Activated naive CD8-positive, alpha-beta T cell treated with anti-CD3 and anti-CD28 coated beads, Interleukin-2, amount 10 ng/mL, durations not matched to agents 7 days and 5 days (primary cell): ENCODE data around the gene VWF. TPM values are rescaled to one million over a fixed set of nuclear protein-coding genes. Genes with fewer than 3 reads are reported as not detected.
A peak's percentile ranks its signal among the peaks of the same experiment; 100 is the strongest.
"Not testable (repeated sequence)": the region's sequence is repeated elsewhere in the genome, so short reads cannot be mapped to it uniquely, and the experiment has no call there.

ENCODE experiments used
- ATAC-seq: fragments of 150-1000 bp; cut with Tn5 transposase; one replicate; pipeline ENCODE4 v1.10.0; 2021; ENCODE audit warnings: low read depth, moderate library complexity
- POLR2A ChIA-PET: fragments of 350-600 bp; sonication (Branson Sonifier 250); formaldehyde crosslinking; loops from one replicate; lab custom pipeline; 2021; ENCODE audit warnings: antibody characterized with exemption; lab: Charles Lee
- DNase-seq: peaks from one replicate; pipeline ENCODE4 v3.0.0; 2021
- H3K27ac Mint-ChIP-seq: one replicate; pipeline ENCODE4 v1.8.0; 2022; ENCODE audit warnings: mild to moderate bottlenecking, mixed read lengths
- H3K27me3 Mint-ChIP-seq: one replicate; pipeline ENCODE4 v1.8.0; 2022; ENCODE audit warnings: mild to moderate bottlenecking, moderate library complexity, mixed read lengths
- H3K36me3 Mint-ChIP-seq: one replicate; pipeline ENCODE4 v1.8.0; 2021; ENCODE audit warnings: mild to moderate bottlenecking, mixed read lengths
- H3K4me1 Mint-ChIP-seq: one replicate; pipeline ENCODE4 v1.8.0; 2021; ENCODE audit warnings: mixed read lengths
- H3K4me3 Mint-ChIP-seq: one replicate; pipeline ENCODE4 v1.8.0; 2022; ENCODE audit warnings: mild to moderate bottlenecking, moderate library complexity, mixed read lengths
- H3K9me3 Mint-ChIP-seq: one replicate; pipeline ENCODE4 v1.8.0; 2021; ENCODE audit warnings: mixed read lengths
- total RNA-seq, 2 experiments: library from RNA; stranded (reverse); gene quantifications; one replicate each; pipeline ENCODE4 v1.2.3, GENCODE V29; 2021

VWF gene
- total RNA-seq, 2 experiments from 2014 or later = 0.23 to 0.44 TPM

DNA sequence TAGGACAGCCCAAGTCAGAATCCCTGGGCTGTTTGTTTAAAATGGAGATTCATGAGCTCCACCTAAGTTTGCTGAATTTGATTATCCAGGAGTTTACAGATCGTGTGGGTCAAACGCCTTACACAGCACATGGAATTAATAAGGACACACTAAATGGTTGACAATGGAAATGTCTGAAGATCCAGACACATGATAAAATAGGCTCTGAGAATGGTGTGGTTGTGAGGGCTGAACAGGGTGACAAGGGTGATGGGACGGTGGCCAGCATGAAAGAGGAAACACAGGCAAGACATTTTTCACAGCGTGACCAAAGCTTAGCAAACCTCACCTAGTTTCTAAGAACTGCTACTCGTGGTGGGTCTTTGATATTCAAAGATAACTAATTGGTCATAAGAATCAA, 12.5 kb downstream of the VWF start:
- no peaks in the 10 kb centered on the region for H3K27me3 Mint-ChIP-seq
- peaks cover 6% of the 10 kb centered on the region for H3K4me1 Mint-ChIP-seq
- POLR2A ChIA-PET = no interaction called here
- peaks cover 2% of the 10 kb centered on the region for H3K9me3 Mint-ChIP-seq
- ATAC-seq = no peak
- no peak overlapping the region for H3K27ac Mint-ChIP-seq
- H3K36me3 Mint-ChIP-seq = peaks cover 1% of the 10 kb centered on the region
- H3K4me3 Mint-ChIP-seq = no peak overlapping the region
- no peak for DNase-seq

DNA sequence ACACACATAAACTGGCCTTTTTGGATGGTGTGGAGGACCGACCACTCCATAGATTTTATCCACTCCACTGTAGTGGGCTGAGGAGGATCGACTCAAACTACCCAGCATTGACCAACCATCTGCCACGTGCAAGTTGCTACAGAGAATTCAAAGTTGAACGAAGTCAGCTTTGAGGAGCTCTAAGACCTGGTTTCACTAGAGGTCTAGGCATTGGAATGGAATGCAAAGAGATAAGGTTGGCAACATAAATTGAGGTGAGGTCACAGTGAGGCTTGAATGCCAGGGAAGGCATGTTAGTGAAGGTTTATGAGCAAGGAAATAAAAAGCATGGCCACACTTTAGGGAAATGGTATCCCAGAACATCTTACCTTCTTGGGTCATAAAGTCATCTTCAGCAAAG, 14.5 kb downstream of the VWF start:
- Mint-ChIP-seq H3K4me3 (no peak overlapping the region), H3K4me1 (peaks cover 2% of the 10 kb centered on the region), H3K27ac (no peak overlapping the region), H3K36me3 (peaks cover 1% of the 10 kb centered on the region), H3K27me3 (no peaks in the 10 kb centered on the region), H3K9me3 (peaks cover 2% of the 10 kb centered on the region)
- no peak for ATAC-seq
- DNase-seq = no peak
- POLR2A ChIA-PET = no interaction called here

DNA sequence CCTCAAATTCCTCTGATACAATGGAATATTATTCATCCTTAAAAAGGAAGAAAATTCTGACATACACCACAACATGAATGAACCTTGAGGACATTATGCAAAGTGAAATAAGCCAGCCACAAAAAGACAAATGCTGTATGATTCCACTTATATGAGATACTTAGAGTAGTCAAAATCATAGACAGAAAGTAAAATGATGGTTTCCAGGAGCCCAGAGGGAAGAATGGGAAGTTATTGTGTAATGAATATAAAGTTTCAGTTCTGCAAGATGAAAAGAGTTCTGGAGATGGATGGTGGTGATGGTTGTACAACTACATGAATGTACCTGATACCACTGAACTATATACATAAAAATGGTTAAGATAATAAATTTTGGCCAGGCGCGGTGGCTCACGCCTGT, 18.3 kb downstream of the VWF start:
- H3K4me3 Mint-ChIP-seq = no peak overlapping the region
- no peaks in the 10 kb centered on the region for H3K27me3 Mint-ChIP-seq
- H3K9me3 Mint-ChIP-seq = peaks cover 2% of the 10 kb centered on the region
- POLR2A ChIA-PET = no interaction called here
- H3K27ac Mint-ChIP-seq = no peak overlapping the region
- no peak for DNase-seq
- H3K4me1 Mint-ChIP-seq = peaks cover 3% of the 10 kb centered on the region
- no peak for ATAC-seq
- H3K36me3 Mint-ChIP-seq = peaks cover 1% of the 10 kb centered on the region

DNA sequence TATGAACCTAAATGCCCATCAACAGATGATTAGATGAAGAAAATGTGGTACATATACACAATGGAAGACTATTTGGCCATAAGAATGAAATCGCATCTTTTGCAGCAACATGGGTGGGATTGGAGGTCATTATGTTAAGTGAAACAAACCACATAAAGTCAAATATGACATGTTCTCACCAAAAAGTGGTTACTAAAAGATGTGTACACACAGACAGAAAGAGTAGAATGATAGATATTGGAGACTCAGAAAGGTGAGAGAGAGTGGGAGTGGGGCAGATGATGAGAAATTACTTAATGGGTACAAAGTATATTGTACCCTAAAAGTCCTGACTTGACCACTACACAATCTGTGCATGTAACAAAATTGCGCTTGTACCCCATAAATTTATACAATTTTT, 19.6 kb downstream of the VWF start:
- Mint-ChIP-seq H3K4me3 (no peak overlapping the region), H3K9me3 (peaks cover 2% of the 10 kb centered on the region)
- DNase-seq = no peak

DNA sequence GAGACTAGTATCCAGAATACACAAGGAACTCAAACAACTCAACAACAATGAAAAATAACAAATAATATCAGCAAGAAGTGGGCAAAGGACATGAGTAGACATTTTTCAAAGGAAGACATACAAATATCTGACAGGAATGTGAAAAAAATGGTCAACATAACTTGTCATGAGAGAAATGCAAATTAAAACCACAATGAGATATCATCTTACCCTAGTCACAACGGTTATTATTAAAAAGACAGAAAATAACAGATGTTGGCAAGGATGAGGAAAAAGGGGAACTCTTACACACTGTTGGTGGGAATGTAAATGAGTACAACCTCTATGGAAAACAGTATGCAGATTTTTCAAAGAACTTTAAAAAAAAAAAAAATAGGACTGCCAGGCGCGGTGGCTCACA, 20.4 kb downstream of the VWF start:
- Mint-ChIP-seq H3K9me3 (no peaks in the 10 kb centered on the region), H3K27ac (no peak overlapping the region), H3K27me3 (no peaks in the 10 kb centered on the region), H3K36me3 (no peaks in the 10 kb centered on the region), H3K4me3 (no peak overlapping the region), H3K4me1 (peaks cover 3% of the 10 kb centered on the region)
- DNase-seq = no peak
- ATAC-seq = no peak
- POLR2A ChIA-PET = no interaction called here

More for the DNA sequence above, 19.6 kb downstream of the VWF start:
- no peak for ATAC-seq
- no peak overlapping the region for H3K27ac Mint-ChIP-seq
- H3K36me3 Mint-ChIP-seq = peaks cover 1% of the 10 kb centered on the region
- POLR2A ChIA-PET = no interaction called here
- H3K27me3 Mint-ChIP-seq = no peaks in the 10 kb centered on the region
- H3K4me1 Mint-ChIP-seq = peaks cover 3% of the 10 kb centered on the region

DNA sequence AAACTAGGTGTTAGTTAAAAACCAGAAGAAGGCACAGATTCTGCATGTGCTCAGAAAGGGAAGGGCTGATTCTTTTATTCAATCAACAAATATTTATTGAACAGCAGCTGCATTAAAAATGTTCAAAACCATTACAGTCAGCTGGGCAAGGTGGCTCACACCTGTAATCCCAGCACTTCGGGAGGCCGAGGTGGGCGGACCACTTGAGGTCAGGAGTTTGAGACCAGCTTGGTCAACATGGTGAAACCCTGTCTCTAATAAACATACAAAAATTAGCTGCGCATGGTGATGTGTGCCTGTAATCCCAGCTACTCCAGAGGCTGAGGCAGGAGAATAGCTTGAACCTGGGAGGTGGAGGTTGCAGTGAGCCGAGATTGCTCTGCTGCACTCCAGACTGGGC, 22.4 kb downstream of the VWF start:
- peaks cover 10% of the 10 kb centered on the region for H3K4me1 Mint-ChIP-seq
- DNase-seq, H3K4me3 Mint-ChIP-seq, H3K27me3 Mint-ChIP-seq, ATAC-seq, H3K9me3 Mint-ChIP-seq, H3K27ac Mint-ChIP-seq, H3K36me3 Mint-ChIP-seq, POLR2A ChIA-PET: not testable (repeated sequence)

DNA sequence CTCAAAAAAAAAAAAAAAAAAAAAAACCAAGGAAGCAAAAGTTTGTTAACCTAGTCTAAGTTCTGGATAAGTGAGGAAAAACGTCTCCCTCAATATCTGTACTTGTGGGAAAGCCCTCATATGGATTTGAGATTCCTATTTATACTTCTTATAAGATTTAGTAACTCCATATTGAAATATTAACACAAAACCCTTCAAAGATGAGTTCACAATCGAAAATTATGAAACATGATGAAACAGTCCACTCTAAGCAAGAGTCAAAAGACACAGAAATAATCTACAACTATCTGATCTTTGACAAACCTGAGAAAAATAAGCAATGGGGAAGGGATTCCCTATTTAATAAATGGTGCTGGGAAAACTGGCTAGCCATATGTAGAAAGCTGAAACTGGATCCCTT, 25.2 kb downstream of the VWF start:
- H3K4me3 Mint-ChIP-seq = no peak overlapping the region
- H3K27ac Mint-ChIP-seq = no peak overlapping the region
- DNase-seq = no peak
- no peak for ATAC-seq
- H3K27me3 Mint-ChIP-seq = peaks cover 4% of the 10 kb centered on the region
- H3K9me3 Mint-ChIP-seq = no peaks in the 10 kb centered on the region
- peaks cover 10% of the 10 kb centered on the region for H3K4me1 Mint-ChIP-seq
- H3K36me3 Mint-ChIP-seq = no peaks in the 10 kb centered on the region
- POLR2A ChIA-PET = no interaction called here

DNA sequence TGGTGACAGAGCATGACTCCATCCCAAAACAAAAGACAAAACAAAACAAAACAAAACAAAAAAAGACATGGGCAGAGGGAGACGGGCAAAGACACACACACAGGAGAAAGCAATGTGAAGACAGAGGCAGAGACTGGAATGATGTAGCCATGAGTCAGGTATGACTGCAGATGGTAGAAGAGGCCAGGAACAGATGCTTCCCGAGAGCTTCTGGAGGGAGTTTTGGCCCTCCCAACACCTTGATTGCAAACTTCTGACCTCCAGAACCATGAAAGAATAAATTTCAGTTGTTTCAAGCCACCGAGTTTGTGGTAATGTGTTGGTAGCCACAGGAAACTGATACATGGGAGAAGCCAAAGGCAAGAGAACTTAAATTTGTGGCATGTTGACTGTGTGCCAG, 27.1 kb downstream of the VWF start:
- POLR2A ChIA-PET = no interaction called here
- H3K36me3 Mint-ChIP-seq = no peaks in the 10 kb centered on the region
- DNase-seq = no peak
- H3K27me3 Mint-ChIP-seq = peaks cover 6% of the 10 kb centered on the region
- no peak overlapping the region for H3K27ac Mint-ChIP-seq
- H3K9me3 Mint-ChIP-seq = no peaks in the 10 kb centered on the region
- no peak for ATAC-seq
- peaks cover 13% of the 10 kb centered on the region for H3K4me1 Mint-ChIP-seq
- peak overlapping the region; percentile 17 for H3K4me3 Mint-ChIP-seq

DNA sequence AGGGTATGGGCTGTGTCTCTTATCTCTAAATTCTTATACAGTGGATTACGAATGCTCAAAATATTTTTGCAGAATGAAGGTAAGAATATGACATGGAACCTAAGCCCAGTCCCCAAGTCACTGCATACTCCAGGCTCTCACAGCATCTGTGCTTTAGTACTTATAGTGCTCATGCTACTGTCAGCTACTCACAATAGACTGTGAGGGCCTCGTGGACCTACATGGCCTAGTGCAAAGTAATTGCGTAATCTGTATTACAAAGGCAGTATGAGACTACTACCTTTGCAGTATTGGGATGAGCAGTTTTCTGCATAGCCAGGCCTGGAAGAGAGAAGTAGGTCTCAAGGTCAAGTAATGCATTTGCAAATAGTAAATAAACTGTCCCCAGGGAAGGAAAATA, 27.9 kb downstream of the VWF start:
- H3K36me3 Mint-ChIP-seq = no peaks in the 10 kb centered on the region
- H3K27ac Mint-ChIP-seq = no peak overlapping the region
- POLR2A ChIA-PET = no interaction called here
- H3K27me3 Mint-ChIP-seq = peaks cover 6% of the 10 kb centered on the region
- ATAC-seq = no peak
- H3K4me1 Mint-ChIP-seq = peaks cover 13% of the 10 kb centered on the region
- no peaks in the 10 kb centered on the region for H3K9me3 Mint-ChIP-seq
- DNase-seq = no peak
- no peak overlapping the region for H3K4me3 Mint-ChIP-seq

DNA sequence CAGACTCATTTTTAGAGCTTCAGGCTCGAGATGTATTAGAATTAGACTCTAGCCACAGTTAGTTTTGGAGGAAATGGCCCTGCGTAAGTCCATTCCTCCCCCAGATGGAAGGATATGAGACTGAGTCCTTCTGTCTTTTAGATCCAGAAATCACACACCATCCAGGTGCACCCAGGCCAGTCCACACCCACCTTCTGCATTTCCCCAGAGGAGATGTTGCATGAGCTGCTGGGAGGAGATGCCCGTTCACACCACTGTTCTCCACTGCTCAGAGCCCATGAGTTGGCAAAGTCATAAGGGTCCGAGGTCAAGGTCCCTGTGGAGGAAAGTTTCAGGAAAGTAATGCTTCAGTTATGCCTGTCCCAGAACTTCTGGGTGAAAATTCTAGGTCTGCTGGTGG, 29.2 kb downstream of the VWF start:
- POLR2A ChIA-PET = no interaction called here
- Mint-ChIP-seq H3K27me3 (peaks cover 8% of the 10 kb centered on the region), H3K9me3 (no peaks in the 10 kb centered on the region), H3K27ac (no peak overlapping the region), H3K4me3 (no peak overlapping the region), H3K4me1 (peaks cover 13% of the 10 kb centered on the region), H3K36me3 (no peaks in the 10 kb centered on the region)
- no peak for ATAC-seq
- no peak for DNase-seq

DNA sequence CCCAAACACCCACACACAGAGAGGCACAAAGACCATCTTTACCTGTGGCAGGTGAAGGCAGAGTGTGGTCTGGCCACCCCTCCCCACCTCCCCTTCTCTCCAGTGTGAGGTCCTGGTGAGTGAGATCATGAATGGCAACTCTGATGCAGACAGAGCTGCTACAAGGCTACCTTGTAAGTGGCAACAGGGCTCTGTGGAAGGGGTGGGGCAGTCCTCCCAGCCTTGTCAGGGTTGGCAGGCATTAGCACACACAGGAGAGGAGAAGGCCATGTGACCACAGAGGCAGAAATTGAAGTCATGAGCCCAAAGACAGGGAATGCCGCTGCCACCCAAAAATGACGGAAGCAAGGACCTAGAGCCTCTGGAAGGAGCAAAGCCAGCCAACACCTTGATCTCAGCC, 30.7 kb downstream of the VWF start:
- Mint-ChIP-seq H3K4me3 (no peak overlapping the region), H3K27me3 (peaks cover 8% of the 10 kb centered on the region), H3K4me1 (peaks cover 13% of the 10 kb centered on the region), H3K36me3 (no peaks in the 10 kb centered on the region), H3K27ac (no peak overlapping the region), H3K9me3 (no peaks in the 10 kb centered on the region)
- no peak for ATAC-seq
- POLR2A ChIA-PET = no interaction called here
- no peak for DNase-seq

DNA sequence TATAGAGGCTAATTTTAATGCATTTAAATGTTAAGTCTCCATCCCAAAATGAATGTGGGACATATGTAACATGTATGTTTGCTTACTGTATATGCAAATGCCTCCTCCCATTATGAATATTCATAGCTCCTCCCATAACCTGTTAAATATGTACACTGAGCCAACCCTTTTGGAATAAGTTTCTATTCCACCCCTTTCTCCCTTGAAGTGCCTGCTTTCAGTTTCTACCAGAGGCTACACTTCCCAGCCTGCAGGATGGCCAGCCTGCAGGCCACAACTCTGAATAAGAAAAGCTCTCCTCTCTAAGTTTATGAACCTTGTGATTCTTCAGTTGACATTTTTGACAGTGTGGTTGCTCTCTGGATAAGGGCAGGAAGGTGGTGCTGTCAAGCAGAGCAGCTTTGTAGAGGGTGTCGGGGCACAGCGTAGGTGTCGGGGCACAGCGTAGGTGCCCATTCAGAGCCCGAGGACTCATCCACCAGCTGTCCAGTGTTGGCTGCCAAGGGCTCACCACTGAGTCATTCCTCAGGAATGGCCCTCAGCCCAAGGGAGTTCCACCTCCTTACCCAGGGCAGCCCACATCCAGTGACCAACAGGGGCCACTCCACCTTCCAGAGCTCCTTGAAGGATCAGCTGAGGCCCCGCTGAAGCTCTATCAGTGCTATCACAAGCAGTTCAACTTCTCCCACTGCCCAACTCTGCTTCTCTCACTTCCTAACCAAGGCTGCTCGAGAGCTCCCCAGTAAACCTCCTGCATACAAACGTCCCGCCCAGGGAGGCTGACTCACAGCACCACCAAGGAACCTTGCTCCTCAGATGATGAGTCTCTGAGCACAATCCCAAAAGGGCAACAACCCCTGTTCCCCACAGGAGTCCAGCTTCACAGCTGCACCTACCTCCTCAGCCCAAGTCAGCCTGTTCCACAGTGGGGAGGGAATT, 31.4 kb downstream of the VWF start:
- ATAC-seq = no peak
- Mint-ChIP-seq H3K4me3 (no peak overlapping the region), H3K27ac (peak overlapping the region; percentile 17), H3K4me1 (peaks cover 13% of the 10 kb centered on the region), H3K36me3 (no peaks in the 10 kb centered on the region), H3K9me3 (no peaks in the 10 kb centered on the region), H3K27me3 (peaks cover 4% of the 10 kb centered on the region)
- DNase-seq = peak; percentile 24
- POLR2A ChIA-PET = no interaction called here

DNA sequence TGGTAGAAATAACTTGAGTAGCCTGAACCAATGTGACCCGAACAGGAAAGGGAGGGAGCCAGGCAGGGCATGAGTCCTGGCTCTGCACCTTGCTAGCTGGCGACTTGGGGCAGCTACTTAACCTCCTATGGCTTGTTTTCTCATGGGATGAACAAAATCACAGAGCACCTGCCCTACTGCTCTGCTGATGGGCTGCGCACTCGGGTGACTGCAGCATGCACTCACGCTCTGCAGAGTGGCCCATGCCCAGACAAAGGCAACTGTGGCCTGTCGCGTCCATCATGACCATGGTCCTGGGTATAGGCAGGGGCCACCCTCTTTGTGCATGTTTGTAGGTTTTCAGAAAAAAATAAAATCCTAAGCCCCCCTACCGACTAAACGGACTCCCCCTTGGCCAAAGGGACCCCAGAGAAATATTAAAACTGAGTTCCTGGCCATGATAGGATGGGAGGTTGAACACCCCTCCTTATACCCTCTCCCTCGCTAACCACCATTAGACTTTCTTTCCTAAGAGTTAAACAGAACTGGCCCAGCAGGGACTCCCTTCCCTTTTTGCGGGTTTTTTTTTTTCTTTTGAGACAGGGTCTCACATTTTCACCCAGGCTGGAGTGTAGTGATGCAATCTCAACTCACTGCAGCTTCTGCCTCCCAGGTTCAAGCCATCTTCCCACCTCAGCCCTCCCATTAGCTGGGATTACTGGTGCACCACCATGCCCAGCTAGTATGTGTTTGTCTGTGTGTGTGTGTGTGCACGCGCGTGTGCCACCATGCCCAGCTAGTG, 32.5 kb downstream of the VWF start:
- Mint-ChIP-seq H3K4me3 (peak overlapping the region; percentile 35), H3K4me1 (peaks cover 5% of the 10 kb centered on the region), H3K27me3 (peaks cover 4% of the 10 kb centered on the region), H3K27ac (no peak overlapping the region), H3K36me3 (no peaks in the 10 kb centered on the region), H3K9me3 (no peaks in the 10 kb centered on the region)
- POLR2A ChIA-PET = no interaction called here
- peak; percentile 3 for DNase-seq
- no peak for ATAC-seq

DNA sequence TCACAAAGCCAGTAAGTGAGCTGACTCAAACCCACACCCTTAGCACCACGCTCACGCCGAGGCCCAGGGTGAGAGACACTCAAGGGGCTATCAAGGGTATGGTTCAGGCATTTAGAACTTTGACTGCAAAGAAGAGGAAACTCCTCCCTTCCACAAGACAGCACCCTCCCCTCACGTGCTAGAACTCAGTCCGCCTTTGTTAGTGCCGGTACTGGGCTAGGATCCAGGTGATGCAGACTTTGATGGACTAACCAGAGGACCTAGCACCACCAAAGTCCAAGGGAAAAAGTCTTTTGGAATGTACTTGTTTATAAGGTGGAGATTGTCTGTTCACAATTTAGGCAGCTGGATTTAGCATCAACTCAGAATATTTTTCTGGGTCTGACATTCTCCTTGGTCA, 33.7 kb downstream of the VWF start:
- H3K27ac Mint-ChIP-seq = no peak overlapping the region
- H3K27me3 Mint-ChIP-seq = peaks cover 4% of the 10 kb centered on the region
- no peaks in the 10 kb centered on the region for H3K9me3 Mint-ChIP-seq
- no peak overlapping the region for H3K4me3 Mint-ChIP-seq
- POLR2A ChIA-PET = no interaction called here
- H3K36me3 Mint-ChIP-seq = no peaks in the 10 kb centered on the region
- peaks cover 5% of the 10 kb centered on the region for H3K4me1 Mint-ChIP-seq
- ATAC-seq (no peak), DNase-seq (no peak)
